Vagina (tissue), 2 donors: ENCODE measurements around the gene TMEM260.

Experiments used
- CTCF ChIP-seq, 3 experiments: fragments of 450-650 bp in 2 of 3; fragments of 200-600 bp in 1 of 3; sonication (generic) in 1 of 3; IDR thresholded peaks; one replicate each; pipeline ENCODE4 v1.5.1; 2017 to 2019; ENCODE audit warnings: antibody characterized with exemption in 3 of 3, mild to moderate bottlenecking in 2 of 3, moderate library complexity in 2 of 3
- POLR2AphosphoS5 ChIP-seq, 2 donors: sonication (generic); formaldehyde crosslinking; IDR thresholded peaks; one replicate each; pipeline ENCODE4 v1.9.0; 2017; ENCODE audit warnings: antibody characterized with exemption in 2 of 2, mild to moderate bottlenecking in 2 of 2, low read depth in 1 of 2; ENCODE audit not compliant: insufficient read depth in 1 of 2

- TF ChIP-seq POLR2AphosphoS5 (IDR thresholded peaks at IDR 0.05; ENCODE audit: insufficient read depth in 1 of 2, low read depth in 1 of 2) = no peak
- TF ChIP-seq CTCF (IDR thresholded peaks at IDR 0.05) = no peak
These were observed 36.2 kb upstream of the TMEM260 start for GRCh38 chr14:56543436-56543835.
